Fibroblast of villous mesenchyme (primary cell): Measurements from ENCODE around the gene MYL6. TPM values are rescaled to one million over a fixed set of nuclear protein-coding genes. Genes with fewer than 3 reads are reported as not detected.

Experiments
- DNase-seq: peaks from one replicate; pipeline ENCODE4 v3.0.0-alpha.2; 2010; ENCODE audit warnings: low read depth
- H3K4me3 ChIP-seq: 2 replicates; pipeline ENCODE4 v1.5.1; 2011; ENCODE audit warnings: low read depth, mild to moderate bottlenecking, low read length
- CTCF ChIP-seq: IDR thresholded peaks from 2 replicates; pipeline ENCODE4 v1.5.1; 2012; ENCODE audit warnings: low read depth, mild to moderate bottlenecking, low read length; ENCODE audit not compliant: insufficient read depth
- total RNA-seq: library from RNA; depleted of rRNA; stranded (reverse); fragments of >200 nt; gene quantifications from 2 replicates; pipeline ENCODE4 v1.2.3, GENCODE V29; 2012

MYL6 gene
- total RNA-seq, 1 donor, result 2,412 TPM

DNA sequence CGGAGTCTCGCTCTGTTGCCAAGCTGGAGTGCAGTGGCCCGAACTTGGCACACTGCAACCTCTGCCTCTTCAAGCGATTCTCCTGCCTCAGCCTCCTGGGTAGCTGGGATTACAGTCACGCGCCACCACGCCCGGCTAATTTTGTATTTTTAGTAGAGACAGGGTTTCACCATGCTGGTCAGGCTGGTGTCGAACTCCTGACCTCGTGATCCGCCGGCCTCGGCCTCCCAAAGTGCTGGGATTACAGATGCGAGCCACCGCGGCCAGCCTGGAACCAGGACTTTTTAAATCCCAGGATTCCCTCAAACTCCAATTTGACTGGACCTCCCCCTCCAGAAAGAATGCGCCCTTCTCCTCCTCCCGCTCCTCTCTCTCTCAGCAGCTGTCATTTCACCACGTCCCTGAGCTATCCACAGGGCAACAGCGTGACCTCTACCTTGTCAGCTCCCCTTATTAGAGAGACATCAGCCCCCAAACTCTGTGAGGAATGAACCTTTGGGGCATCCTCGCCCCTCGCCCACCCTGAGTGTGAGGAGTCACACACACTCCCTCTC, 28.1 kb upstream of the MYL6 start:
- peak overlapping the region; percentile 91 for H3K4me3 ChIP-seq
- DNase-seq, result no peak
- no peak for TF ChIP-seq CTCF

GRCh38 chr12:56130876-56131275, 27.3 kb upstream of the MYL6 start:
- no peak for TF ChIP-seq CTCF
- DNase-seq, result no peak
- H3K4me3 ChIP-seq, result no peak overlapping the region

DNA sequence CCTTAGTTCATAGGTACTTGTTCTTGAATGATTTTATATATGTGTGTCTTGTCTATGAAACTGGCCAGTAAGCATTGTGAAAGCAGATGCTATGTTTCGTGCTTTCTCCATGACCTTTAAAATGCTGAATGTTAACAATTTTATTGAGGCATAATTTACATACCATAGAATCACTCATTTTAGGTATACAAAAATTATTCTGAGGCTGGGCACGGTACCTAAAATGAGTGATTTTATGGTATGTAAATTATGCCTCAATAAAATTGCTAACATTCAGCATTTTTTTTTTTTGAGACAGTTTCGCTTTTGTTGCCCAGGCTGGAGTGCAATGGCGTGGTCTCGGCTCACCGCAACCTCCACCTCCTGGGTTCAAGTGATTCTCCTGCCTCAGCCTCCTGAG, 23.3 kb upstream of the MYL6 start:
- no peak for DNase-seq
- H3K4me3 ChIP-seq, result no peak overlapping the region
- no peak for TF ChIP-seq CTCF

- no peak for TF ChIP-seq CTCF
- no peak for DNase-seq
- H3K4me3 ChIP-seq, result no peak overlapping the region
Observed at GRCh38 chr12:56137853-56138571, 20.1 kb upstream of the MYL6 start.

DNA sequence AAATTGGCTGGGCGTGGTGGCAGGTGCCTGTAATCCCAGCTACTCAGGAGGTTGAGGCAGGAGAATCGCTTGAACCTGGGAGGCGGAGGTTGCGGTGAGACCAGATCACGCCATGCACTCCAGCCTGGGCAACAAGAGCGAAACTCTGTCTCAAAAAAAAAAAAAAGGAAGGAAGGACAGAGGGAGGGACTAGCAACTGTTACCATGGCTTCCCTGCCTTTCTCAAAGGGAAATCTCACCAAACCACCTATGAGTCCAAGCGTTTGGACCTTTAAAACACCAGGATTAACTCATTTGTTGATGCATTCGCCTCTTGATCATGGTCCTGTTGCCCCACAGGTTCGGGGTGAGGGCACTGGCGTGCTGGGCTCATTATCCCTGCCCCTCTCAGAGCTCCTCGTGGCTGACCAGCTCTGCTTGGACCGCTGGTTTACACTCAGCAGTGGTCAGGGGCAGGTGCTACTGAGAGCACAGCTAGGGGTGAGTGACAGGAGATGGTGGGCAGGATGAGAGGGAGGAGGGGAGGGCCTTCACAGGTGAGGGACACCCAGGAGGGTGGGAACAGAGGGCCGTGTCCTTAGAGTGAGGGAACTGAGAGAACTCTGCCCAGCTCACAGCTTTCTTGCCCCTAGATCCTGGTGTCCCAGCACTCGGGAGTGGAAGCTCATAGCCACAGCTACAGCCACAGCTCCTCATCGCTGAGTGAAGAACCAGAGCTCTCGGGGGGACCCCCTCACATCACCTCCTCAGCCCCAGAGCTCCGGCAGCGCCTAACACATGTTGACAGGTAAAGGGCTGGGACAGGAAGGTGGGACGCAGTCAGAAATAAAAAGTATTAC, 16.0 kb upstream of the MYL6 start:
- TF ChIP-seq CTCF, result no peak
- DNase-seq, result no peak
- H3K4me3 ChIP-seq, result no peak overlapping the region

DNA sequence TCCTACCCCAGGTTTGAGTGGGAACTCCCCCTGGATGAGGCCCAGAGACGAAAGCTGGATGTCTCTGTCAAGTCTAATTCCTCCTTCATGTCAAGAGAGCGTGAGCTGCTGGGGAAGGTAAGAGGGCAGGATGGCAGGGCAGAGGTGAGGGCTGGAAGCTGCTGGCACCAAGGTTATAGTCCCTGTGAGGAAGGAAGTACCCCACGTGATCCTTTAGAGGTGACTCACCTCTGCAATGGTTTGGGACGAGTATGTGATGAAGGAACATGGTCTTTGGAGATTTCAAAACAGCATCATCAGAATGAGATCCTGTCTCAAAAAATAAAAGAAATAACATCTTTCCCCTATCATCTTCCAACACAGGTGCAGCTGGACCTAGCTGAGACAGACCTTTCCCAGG, 14.9 kb upstream of the MYL6 start:
- no peak for DNase-seq
- no peak for TF ChIP-seq CTCF
- H3K4me3 ChIP-seq, result no peak overlapping the region
